Measurements from ENCODE around the gene PHLPP1. TPM values are rescaled to one million over a fixed set of nuclear protein-coding genes. Genes with fewer than 3 reads are reported as not detected.

Gene PHLPP1
- total RNA-seq, 4 donors from 2014 or later: 6.3 to 18.0 (median 10.4) TPM

DNA sequence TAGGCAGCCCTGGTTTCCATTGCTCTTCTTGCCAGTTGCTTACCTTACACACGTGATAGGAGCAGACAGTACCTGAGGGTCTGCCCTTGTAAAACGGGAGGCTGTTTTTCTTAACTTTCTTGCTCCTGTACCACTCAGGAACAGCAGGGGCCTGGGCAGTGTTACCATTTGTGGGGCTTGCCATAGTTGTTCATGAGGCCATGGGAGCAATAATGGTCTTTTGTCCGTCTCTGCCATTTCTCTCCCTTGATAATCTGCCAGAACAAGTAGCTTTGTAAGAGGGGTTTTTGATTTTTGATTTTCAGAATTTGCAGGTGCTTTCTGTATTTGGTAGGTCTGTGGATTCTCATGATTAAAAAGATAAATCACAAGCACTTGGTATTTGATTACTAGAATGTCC, 259.0 kb downstream of the PHLPP1 start:
- TF ChIP-seq, protein P1, sequence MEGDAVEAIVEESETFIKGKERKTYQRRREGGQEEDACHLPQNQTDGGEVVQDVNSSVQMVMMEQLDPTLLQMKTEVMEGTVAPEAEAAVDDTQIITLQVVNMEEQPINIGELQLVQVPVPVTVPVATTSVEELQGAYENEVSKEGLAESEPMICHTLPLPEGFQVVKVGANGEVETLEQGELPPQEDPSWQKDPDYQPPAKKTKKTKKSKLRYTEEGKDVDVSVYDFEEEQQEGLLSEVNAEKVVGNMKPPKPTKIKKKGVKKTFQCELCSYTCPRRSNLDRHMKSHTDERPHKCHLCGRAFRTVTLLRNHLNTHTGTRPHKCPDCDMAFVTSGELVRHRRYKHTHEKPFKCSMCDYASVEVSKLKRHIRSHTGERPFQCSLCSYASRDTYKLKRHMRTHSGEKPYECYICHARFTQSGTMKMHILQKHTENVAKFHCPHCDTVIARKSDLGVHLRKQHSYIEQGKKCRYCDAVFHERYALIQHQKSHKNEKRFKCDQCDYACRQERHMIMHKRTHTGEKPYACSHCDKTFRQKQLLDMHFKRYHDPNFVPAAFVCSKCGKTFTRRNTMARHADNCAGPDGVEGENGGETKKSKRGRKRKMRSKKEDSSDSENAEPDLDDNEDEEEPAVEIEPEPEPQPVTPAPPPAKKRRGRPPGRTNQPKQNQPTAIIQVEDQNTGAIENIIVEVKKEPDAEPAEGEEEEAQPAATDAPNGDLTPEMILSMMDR (IDR thresholded peaks at IDR 0.05): no peak
- no peak for ATAC-seq (ENCODE audit: low FRiP score)
- DNase-seq (ENCODE audit: low spot score): no peak

DNA sequence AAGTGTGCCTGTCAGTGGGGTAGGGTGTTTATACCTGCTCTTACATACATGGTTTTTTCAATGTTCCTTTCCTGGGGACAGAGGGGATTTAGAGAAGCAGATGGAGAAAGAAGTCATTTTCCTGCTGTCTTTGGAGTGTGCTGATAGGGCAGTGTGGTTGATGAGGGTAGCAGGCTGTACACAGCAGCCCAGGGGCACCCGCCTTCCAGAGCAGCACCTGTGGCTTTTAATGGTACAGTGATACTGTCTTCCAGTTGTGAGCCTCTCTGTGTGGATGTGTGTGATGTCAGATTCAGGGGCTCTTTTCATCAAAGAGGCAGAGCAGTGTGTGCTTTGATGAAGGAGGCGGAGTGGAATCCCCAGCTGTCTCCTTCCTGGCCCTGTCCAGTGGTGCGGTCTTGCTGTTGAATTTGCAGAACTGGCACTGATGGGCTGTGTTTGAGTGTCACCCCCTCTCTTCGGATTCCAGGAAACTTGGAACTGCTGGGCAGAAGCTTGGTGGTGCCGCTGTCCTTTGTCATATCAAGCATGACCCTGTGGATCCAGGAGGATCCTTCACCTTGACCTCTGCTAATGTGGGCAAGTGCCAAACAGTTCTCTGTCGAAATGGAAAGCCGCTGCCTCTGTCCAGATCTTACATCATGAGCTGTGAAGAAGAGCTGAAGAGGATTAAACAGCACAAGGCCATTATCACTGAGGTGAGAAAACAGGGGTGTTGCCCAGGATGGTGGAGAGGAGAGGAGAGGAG, 259.8 kb downstream of the PHLPP1 start:
- TF ChIP-seq, protein P1 (IDR thresholded peaks at IDR 0.05): no peak
- ATAC-seq (ENCODE audit: low FRiP score): no peak
- no peak for DNase-seq (ENCODE audit: low spot score)

DNA sequence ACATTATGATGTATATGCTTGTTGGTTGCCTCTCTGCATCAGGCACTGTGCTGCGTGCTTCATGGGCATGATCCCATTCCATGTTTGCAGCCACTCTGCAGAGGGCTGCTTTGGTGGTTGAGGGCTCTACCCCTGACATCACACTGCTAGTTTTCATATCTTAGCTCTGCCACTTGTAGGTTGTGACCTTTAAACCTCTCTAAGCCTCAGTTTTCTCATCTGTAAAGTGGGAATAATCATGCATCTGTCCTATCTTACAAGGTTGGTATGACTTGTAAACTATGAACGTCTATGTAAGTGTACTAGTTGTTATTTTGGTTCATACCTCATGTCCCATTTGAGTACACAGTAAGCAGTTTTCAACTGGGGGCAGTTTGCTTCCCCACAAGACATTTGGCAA, 260.4 kb downstream of the PHLPP1 start:
- TF ChIP-seq, protein P1 (IDR thresholded peaks at IDR 0.05): no peak
- ATAC-seq (ENCODE audit: low FRiP score): no peak
- DNase-seq (ENCODE audit: low spot score): no peak

DNA sequence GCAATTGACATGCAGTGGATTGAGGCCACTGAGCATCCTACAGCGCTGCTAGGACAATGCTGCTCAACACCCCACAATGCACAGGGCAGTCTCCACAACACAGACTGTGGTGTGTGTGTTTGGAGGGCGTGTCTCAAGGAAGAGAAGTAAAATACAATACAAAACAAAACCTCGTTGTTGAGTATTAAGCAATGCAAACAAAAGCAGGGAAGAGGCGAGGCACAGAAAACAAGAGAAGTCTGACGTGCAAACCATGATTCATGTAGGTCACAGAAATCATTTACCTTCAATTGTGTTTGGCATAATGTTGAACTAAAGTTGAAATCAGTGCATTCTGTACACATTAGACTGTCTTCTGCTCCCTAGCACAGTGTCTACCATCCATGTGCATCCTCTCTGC, 260.9 kb downstream of the PHLPP1 start:
- DNase-seq (ENCODE audit: low spot score) (no peak), ATAC-seq (ENCODE audit: low FRiP score) (no peak)
- TF ChIP-seq, protein P1 (IDR thresholded peaks at IDR 0.05): no peak

DNA sequence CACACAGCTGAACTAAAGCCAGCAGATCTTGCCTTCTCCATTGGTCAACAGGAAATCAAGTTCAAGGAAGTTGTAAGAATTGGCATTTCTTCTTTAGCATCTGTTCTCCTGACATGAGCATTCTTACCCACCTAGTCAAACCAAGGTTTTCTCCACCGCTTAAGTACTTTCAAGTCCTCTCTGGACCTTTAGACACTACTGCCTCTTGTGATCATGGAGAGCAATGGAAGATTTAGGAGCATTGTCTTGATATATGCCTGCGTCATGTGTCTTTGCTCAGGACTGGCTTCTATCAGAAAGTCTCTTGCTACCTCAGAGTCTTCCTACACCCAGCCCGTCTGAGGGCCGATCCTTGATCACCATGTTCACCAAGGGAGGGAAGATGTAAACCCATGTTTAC, 262.2 kb downstream of the PHLPP1 start:
- TF ChIP-seq, protein P1 (IDR thresholded peaks at IDR 0.05): no peak
- ATAC-seq (ENCODE audit: low FRiP score): no peak
- no peak for DNase-seq (ENCODE audit: low spot score)

DNA sequence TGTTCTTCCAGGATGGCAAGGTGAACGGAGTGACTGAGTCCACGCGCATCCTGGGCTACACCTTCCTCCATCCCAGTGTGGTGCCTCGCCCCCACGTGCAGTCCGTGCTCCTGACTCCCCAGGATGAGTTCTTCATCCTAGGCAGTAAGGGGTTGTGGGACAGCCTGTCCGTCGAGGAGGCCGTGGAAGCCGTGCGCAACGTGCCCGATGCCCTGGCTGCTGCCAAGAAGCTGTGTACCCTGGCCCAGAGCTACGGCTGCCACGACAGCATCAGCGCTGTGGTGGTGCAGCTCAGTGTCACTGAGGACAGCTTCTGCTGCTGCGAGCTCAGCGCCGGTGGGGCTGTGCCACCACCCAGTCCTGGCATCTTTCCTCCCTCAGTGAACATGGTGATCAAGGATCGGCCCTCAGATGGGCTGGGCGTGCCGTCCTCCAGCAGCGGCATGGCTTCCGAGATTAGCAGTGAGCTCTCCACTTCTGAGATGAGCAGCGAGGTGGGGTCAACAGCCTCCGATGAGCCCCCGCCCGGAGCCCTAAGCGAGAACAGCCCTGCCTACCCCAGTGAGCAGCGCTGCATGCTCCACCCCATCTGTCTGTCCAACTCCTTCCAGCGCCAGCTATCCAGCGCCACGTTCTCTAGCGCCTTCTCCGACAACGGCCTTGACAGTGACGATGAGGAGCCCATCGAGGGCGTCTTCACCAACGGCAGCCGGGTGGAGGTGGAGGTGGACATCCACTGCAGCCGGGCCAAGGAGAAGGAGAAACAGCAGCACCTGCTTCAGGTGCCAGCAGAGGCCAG, 263.1 kb downstream of the PHLPP1 start:
- TF ChIP-seq, protein P1 (IDR thresholded peaks at IDR 0.05): no peak
- DNase-seq (ENCODE audit: low spot score): no peak
- no peak for ATAC-seq (ENCODE audit: low FRiP score)
